ENCODE results near the gene DUOX2. TPM values are rescaled to one million over a fixed set of nuclear protein-coding genes. Genes with fewer than 3 reads are reported as not detected.

DUOX2 gene
- total and polyA plus RNA-seq, 2 of the 8 experiments (the other 6 are each of a cell fraction or from before 2014, with no cell fraction given): 0.08 TPM; not detected in 1

- no peak overlapping the region for H2BK20ac ChIP-seq (ENCODE audit: low read length)
- no peak overlapping the region; the same call in 1 of the 2 replicates for H4K8ac ChIP-seq (ENCODE audit: extremely low read depth, insufficient read depth, low read length)
- H3K4ac ChIP-seq (replicated peaks; ENCODE audit: insufficient read length, low read depth, low read length): no peak overlapping the region
- no peaks in the 10 kb centered on the region for H3K23me2 ChIP-seq (ENCODE audit: low read depth, low read length)
- no peak overlapping the region for H3K4me2 ChIP-seq (ENCODE audit: insufficient read depth in 1 of 2, low read depth in 2 of 2, low read length in 2 of 2)
- no peak overlapping the region for H2BK12ac ChIP-seq (ENCODE audit: low read depth, low read length)
- H2AFZ ChIP-seq (ENCODE audit: low read length): no peak overlapping the region
- no peak overlapping the region for H3K14ac ChIP-seq (ENCODE audit: insufficient read length)
- H3K23ac ChIP-seq (ENCODE audit: insufficient read length): no peak overlapping the region
- CTCF ChIA-PET (ENCODE audit: partially characterized antibody): interaction anchor here (1.0 to 10.1 kb wide), 7 partner anchors 14 to 59 kb away, joined by 3 to 57 read pairs (median 7); no protein-coding TSS in a partner anchor
- FAIRE-seq (no peak), DNase-seq (ENCODE audit: low read depth in 1 of 2, low spot score in 2 of 2) (no peak)
- H4K5ac ChIP-seq (ENCODE audit: insufficient read length, low read depth, low read length): no peak overlapping the region
- H3K79me2 ChIP-seq (ENCODE audit: control insufficient read depth in 1 of 2, insufficient read depth in 2 of 2, low read length in 2 of 2): no peaks in the 10 kb centered on the region
- H4K91ac ChIP-seq (replicated peaks; ENCODE audit: insufficient read length, low read length): no peak overlapping the region
- no peaks in the 10 kb centered on the region for H3K36me3 ChIP-seq (ENCODE audit: control insufficient read depth in 2 of 4, insufficient read depth in 4 of 4, low read length in 3 of 4)
- 84% methylated on average over 10 of the region's 12 CpGs; no CpG with 5 or more reads in 1 of the 2 experiments for WGBS, 2 experiments (ENCODE audit: extremely low coverage in 1 of 2, insufficient coverage in 1 of 2, insufficient read length in 1 of 2, insufficient replicate concordance in 2 of 2, low coverage in 1 of 2, low lambda C conversion rate in 2 of 2, missing lambda C conversion rate in 1 of 2)
- H4K20me1 ChIP-seq (replicated peaks in 1 of 2; ENCODE audit: control insufficient read depth in 1 of 2, insufficient read depth in 2 of 2, low read length in 2 of 2): no peaks in the 10 kb centered on the region
- peak overlapping the region in 1 of 4 experiments; percentile 13; a peak in 2 of 7 replicates for H3K9ac ChIP-seq (replicated peaks in 1 of 4; ENCODE audit: extremely low read depth in 1 of 4, low read depth in 3 of 4, low read length in 3 of 4)
- no peak overlapping the region for H3K56ac ChIP-seq (replicated peaks; ENCODE audit: insufficient read length, low read depth, low read length)
- no peaks in the 10 kb centered on the region for H3K79me1 ChIP-seq (ENCODE audit: low read depth, low read length)
- H3K9me3 ChIP-seq (ENCODE audit: insufficient read depth in 2 of 2, low read depth in 1 of 2, low read length in 1 of 2): no peaks in the 10 kb centered on the region
- H3K18ac ChIP-seq (ENCODE audit: extremely low read depth, low read length): no peak overlapping the region
- H2BK120ac ChIP-seq (replicated peaks; ENCODE audit: low read depth, low read length): no peak overlapping the region
- H2AK5ac ChIP-seq (ENCODE audit: low read depth, low read length): no peak overlapping the region
- POLR2A ChIA-PET (ENCODE audit: partially characterized antibody): interaction anchor here (0.9 kb wide), 1 partner anchor 64 kb away, joined by 3 read pairs; no protein-coding TSS in a partner anchor
- H3K27ac ChIP-seq (ENCODE audit: low read depth, low read length): no peak overlapping the region
- H3K27me3 ChIP-seq (replicated peaks in 1 of 4; ENCODE audit: control insufficient read depth in 3 of 4, extremely low read depth in 1 of 4, insufficient read depth in 3 of 4, low read length in 3 of 4): peaks cover 19 to 34% (median 27%) of the 10 kb centered on the region in 4 experiments
- H2BK5ac ChIP-seq (ENCODE audit: low read depth, low read length): no peak overlapping the region
- peaks cover 0 to 7% (median 3%) of the 10 kb centered on the region in 4 experiments; a peak in 3 of 7 replicates for H3K4me1 ChIP-seq (replicated peaks in 1 of 4; ENCODE audit: control insufficient read depth in 3 of 4, insufficient read depth in 4 of 4, low read length in 3 of 4)
- no peak overlapping the region for H2BK15ac ChIP-seq (ENCODE audit: low read length)
- H3K4me3 ChIP-seq (ENCODE audit: extremely low read depth in 1 of 4, insufficient read depth in 2 of 4, low read depth in 3 of 4, low read length in 4 of 4): no peak overlapping the region
- TF ChIP-seq EGR1 (IDR thresholded peaks at IDR 0.05; ENCODE audit: borderline replicate concordance, low read depth, low read length) (no peak), SIX5 (IDR thresholded peaks at IDR 0.05; ENCODE audit: low read depth, low read length) (no peak), RFX5 (IDR thresholded peaks at IDR 0.05; ENCODE audit: borderline replicate concordance, low read depth, low read length) (no peak), E2F6 (IDR thresholded peaks at IDR 0.05) (no peak), SP4 (IDR thresholded peaks at IDR 0.05; ENCODE audit: low read length) (no peak), CTCF (IDR thresholded peaks at IDR 0.05; ENCODE audit: control extremely low read depth in 1 of 3, insufficient read depth in 1 of 3, low read depth in 1 of 3, low read length in 3 of 3) (no peak)
Measured at GRCh38 chr15:45138814-45139765, 25.1 kb upstream of the DUOX2 start.
